Brain microvascular endothelial cell (primary cell): ENCODE results near the gene BST1.

Source experiments
- DNase-seq: peaks from one replicate; pipeline ENCODE4 v3.0.0-alpha.2; 2020
- H3K27ac ChIP-seq: fragments of 250-450 bp; sonication (Bioruptor Pico); 2 replicates; pipeline ENCODE4 v1.5.1; 2020; ENCODE audit warnings: mild to moderate bottlenecking, moderate library complexity
- H3K27me3 ChIP-seq: fragments of 250-450 bp; sonication (Bioruptor Pico); replicated peaks from 2 replicates; pipeline ENCODE4 v1.5.1; 2020; ENCODE audit warnings: mild to moderate bottlenecking
- H3K36me3 ChIP-seq: fragments of 250-450 bp; sonication (Bioruptor Pico); replicated peaks from 2 replicates; pipeline ENCODE4 v1.5.1; 2020; ENCODE audit warnings: mild to moderate bottlenecking
- H3K4me3 ChIP-seq: 2 replicates; pipeline ENCODE4 v1.5.1; 2011; ENCODE audit warnings: low read depth, mild to moderate bottlenecking, control low read depth, low read length, moderate library complexity
- in situ Hi-C: cut with HindIII; loops from 2 replicates; pipeline ENCODE4 v1.10.0; 2017; ENCODE audit warnings: low sequenced_read_pairs, low pct_ligation_motif_present
- TF ChIP-seq, protein P1 (sequence below): IDR thresholded peaks from 2 replicates; pipeline ENCODE4 v1.5.1; 2011; ENCODE audit warnings: low read depth, mild to moderate bottlenecking, moderate library complexity, low read length, control low read depth, inconsistent platforms; ENCODE audit errors: missing control alignments

BST1 gene

DNA sequence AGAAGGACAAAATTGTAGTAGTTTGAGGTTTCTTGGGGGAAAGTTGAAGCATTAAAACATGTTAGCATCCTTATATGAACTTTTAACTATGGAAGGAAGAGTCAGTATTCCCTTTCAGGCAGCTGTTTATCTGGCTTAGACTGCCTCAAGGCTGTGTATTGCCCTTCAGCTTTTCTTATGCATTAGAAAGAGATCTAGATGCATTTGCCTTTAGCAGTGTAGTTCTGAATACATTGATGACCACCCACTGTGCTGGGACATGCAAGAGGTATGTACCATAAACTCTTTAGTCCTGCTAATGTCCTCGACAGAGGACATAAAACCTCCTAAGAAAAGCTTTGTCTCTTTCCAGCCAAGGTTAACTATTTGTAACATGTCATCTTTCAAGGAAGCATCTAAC is 18.4 kb upstream of the BST1 start:
- H3K36me3 ChIP-seq: peaks cover 25% of the 10 kb centered on the region
- H3K27me3 ChIP-seq: no peaks in the 10 kb centered on the region
- no peak for DNase-seq
- in situ Hi-C loops: no loop called here
- TF ChIP-seq, protein P1, sequence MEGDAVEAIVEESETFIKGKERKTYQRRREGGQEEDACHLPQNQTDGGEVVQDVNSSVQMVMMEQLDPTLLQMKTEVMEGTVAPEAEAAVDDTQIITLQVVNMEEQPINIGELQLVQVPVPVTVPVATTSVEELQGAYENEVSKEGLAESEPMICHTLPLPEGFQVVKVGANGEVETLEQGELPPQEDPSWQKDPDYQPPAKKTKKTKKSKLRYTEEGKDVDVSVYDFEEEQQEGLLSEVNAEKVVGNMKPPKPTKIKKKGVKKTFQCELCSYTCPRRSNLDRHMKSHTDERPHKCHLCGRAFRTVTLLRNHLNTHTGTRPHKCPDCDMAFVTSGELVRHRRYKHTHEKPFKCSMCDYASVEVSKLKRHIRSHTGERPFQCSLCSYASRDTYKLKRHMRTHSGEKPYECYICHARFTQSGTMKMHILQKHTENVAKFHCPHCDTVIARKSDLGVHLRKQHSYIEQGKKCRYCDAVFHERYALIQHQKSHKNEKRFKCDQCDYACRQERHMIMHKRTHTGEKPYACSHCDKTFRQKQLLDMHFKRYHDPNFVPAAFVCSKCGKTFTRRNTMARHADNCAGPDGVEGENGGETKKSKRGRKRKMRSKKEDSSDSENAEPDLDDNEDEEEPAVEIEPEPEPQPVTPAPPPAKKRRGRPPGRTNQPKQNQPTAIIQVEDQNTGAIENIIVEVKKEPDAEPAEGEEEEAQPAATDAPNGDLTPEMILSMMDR: no peak
- H3K27ac ChIP-seq: peak overlapping the region; percentile 21
- no peak overlapping the region for H3K4me3 ChIP-seq

DNA sequence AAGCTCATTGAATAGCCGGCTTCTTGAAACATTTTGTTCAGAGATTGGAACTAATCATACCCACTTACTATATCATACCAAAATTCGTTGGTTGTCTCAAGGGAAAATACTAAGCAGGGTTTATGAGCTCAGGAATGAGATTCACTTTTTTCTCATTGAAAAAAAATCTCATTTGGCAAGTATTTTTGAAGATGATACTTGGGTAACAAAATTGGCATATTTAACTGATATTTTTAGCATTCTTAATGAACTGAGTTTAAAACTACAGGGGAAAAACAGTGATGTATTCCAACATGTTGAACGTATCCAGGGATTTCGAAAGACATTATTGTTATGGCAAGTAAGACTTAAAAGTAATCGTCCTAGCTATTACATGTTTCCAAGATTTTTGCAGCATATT is 14.8 kb upstream of the BST1 start:
- peak overlapping the region; percentile 23 for H3K27ac ChIP-seq
- in situ Hi-C loops: no loop called here
- no peak for DNase-seq

DNA sequence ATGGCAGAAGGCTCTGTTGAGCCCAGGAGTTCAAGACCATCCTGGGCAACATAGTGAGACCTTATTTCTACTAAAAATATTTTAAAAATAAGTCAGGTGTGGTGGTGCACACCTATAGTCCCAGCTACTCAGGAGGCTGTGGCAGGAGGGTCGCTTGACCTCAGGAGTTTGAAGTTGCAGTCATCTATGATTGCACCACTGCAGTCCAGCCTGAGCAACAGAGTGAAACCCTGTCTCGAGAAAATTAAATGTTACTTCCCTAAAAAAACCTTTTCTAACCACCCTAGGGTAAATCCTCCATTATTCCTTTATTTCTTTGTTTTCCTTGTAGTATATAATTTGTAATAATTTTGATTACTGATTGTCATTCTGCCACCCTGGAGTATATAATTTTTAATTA is 13.3 kb upstream of the BST1 start:
- Histone ChIP-seq H3K27ac (peak overlapping the region; percentile 99), H3K27me3 (no peaks in the 10 kb centered on the region), H3K4me3 (no peak overlapping the region), H3K36me3 (peaks cover 24% of the 10 kb centered on the region)
- in situ Hi-C loops: no loop called here
- peak; percentile 41 for DNase-seq
- TF ChIP-seq, protein P1: no peak

More for the DNA sequence above, 14.8 kb upstream of the BST1 start:
- H3K27me3 ChIP-seq: no peaks in the 10 kb centered on the region
- peaks cover 25% of the 10 kb centered on the region for H3K36me3 ChIP-seq
- TF ChIP-seq, protein P1: no peak
- no peak overlapping the region for H3K4me3 ChIP-seq

DNA sequence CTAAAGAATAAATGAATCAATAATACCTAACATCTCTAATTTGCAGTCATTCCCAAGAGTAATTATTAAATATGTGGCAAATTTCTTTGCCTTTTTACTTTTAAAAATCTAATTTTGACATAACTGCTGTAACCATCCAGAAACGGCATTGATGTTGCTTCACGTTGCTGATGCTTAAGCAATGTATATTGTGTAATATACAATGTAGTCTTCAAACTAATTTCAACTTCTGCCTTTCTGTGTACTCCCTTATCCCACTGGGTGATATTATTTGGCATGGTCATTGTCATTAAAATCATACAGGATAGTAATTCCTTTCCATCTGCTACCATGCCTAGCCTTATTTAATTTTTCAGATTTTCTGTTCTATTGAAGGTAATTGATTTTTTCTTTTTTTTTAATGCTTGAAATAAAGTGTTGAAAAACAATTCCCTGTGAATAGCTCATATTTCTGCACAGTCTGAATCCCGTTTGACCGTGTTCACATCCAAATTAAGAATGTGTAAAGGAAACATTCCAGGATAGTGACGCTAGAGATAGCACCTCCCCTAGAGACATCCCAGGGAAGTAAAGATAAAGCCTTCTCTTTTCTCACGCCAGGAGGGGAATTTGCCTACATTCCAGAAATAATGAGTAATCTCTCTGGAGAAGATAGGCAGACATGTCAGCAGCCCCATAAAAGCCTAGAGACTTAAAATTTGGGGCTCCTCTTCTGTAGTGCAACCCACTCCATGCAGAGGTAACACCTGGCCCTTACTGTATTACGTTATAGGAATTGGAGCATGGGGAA is 12.7 kb upstream of the BST1 start:
- Histone ChIP-seq H3K4me3 (no peak overlapping the region), H3K27me3 (no peaks in the 10 kb centered on the region), H3K27ac (peak overlapping the region; percentile 99), H3K36me3 (peaks cover 21% of the 10 kb centered on the region)
- in situ Hi-C loops: no loop called here
- TF ChIP-seq, protein P1: no peak
- DNase-seq: peak; percentile 96

DNA sequence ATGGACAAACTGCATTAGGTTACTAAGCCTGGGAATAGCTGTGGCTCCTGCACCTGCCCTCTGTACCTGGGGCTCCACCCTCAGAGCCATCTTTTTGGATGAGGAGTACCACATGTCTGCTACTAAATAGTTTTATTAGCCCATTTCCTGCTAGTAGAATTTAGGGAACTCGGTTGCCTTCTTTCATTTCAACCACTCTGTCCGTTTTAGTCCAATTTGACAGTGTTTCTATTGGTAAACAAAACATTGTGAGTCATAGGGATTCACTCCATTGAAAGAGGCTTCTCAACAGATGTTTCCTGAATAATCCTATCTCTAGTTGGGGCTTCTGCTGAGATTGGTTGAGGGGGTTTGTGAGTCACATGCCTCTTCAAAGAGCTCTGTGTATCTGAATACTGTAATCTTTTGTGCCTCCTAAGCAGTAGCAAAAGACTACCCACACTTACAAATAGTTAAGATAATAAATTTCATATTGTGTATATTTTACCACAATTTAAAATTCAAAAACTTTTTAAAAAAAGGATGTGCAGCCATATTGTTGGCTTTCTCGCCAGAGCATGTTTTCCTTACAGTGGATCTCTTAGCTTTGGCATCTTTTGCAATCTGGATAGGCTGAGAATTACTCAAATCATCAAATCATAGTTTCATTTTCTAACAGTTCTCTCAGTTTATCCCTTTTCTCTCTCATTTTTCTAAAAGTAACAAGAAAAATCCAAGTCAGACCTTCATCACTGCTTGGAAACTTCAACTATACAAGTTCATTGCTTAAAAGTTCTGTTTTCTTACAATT is 11.3 kb upstream of the BST1 start:
- H3K36me3 ChIP-seq: peaks cover 14% of the 10 kb centered on the region
- H3K4me3 ChIP-seq: no peak overlapping the region
- in situ Hi-C loops: no loop called here
- DNase-seq: peak; percentile 73
- peak overlapping the region; percentile 99 for H3K27ac ChIP-seq
- H3K27me3 ChIP-seq: no peaks in the 10 kb centered on the region
- TF ChIP-seq, protein P1: no peak
